Omental fat pad (tissue), 4 donors: Measurements from ENCODE around the gene IMP4. TPM values are rescaled to one million over a fixed set of nuclear protein-coding genes. Genes with fewer than 3 reads are reported as not detected.

Experiments used
- ATAC-seq: fragments of 150-250 bp; one replicate; pipeline ENCODE4 v1.9.1; 2016; ENCODE audit warnings: mild to moderate bottlenecking, moderate library complexity; ENCODE audit not compliant: low FRiP score
- DNase-seq: peaks from one replicate; pipeline ENCODE4 v3.0.0-alpha.2; 2019; ENCODE audit warnings: low spot score
- total RNA-seq, 4 donors: library from RNA; depleted of rRNA; stranded (reverse); fragments of >200 nt; gene quantifications; one replicate each; pipeline ENCODE4 v1.1.0, GENCODE V29; 2016
- TF ChIP-seq, protein P1 (sequence below), 3 donors: fragments of 450-650 bp; IDR thresholded peaks; one replicate each; pipeline ENCODE4 v1.5.1; 2016 to 2017; ENCODE audit warnings: antibody characterized with exemption in 3 of 3, mild to moderate bottlenecking in 3 of 3, moderate library complexity in 2 of 3

Gene IMP4
- total RNA-seq, 4 donors from 2014 or later, result 102 to 221 (median 130) TPM

DNA sequence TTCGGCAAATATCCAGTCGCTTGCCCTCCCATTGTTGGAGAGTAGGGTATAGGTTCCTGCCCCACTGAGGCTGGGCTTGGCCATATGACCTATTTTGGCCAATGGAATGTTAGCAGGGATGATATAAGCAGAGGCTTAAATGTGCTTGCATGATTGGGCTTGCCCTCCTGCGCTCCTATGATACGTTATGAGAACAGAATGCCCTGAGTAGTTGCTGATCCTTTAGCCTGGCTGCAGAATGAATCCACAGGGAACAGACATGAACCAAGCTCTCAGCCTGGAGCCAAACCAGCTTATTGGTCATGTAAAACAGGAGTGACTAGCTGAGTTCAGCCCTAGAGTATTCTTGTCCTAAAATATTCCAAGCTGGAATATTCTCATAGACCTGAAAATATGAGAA, 34.8 kb upstream of the IMP4 start:
- no peak for DNase-seq
- TF ChIP-seq, protein P1, sequence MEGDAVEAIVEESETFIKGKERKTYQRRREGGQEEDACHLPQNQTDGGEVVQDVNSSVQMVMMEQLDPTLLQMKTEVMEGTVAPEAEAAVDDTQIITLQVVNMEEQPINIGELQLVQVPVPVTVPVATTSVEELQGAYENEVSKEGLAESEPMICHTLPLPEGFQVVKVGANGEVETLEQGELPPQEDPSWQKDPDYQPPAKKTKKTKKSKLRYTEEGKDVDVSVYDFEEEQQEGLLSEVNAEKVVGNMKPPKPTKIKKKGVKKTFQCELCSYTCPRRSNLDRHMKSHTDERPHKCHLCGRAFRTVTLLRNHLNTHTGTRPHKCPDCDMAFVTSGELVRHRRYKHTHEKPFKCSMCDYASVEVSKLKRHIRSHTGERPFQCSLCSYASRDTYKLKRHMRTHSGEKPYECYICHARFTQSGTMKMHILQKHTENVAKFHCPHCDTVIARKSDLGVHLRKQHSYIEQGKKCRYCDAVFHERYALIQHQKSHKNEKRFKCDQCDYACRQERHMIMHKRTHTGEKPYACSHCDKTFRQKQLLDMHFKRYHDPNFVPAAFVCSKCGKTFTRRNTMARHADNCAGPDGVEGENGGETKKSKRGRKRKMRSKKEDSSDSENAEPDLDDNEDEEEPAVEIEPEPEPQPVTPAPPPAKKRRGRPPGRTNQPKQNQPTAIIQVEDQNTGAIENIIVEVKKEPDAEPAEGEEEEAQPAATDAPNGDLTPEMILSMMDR (IDR thresholded peaks at IDR 0.05), result no peak
- ATAC-seq, result no peak

DNA sequence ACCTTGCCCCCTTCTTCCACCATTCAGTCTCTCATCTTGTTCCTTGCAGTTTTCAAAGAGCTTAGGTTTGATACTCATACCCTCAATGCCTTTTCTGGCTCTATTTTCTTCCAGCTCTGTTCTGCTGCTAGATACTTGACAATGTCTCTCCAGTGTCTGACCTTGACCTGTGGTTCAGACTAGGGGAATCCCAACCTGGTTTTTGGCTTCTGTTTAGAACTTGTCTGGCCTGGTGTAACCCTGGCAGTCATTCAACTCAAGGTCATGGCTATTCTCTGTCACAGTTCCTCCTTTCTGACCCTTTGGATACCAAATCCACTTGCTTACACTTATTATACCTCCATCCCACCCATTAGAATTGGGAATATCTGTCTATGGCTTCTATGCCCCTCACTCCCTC, 31.8 kb upstream of the IMP4 start:
- ATAC-seq, result no peak
- TF ChIP-seq, protein P1 (IDR thresholded peaks at IDR 0.05), result no peak

DNA sequence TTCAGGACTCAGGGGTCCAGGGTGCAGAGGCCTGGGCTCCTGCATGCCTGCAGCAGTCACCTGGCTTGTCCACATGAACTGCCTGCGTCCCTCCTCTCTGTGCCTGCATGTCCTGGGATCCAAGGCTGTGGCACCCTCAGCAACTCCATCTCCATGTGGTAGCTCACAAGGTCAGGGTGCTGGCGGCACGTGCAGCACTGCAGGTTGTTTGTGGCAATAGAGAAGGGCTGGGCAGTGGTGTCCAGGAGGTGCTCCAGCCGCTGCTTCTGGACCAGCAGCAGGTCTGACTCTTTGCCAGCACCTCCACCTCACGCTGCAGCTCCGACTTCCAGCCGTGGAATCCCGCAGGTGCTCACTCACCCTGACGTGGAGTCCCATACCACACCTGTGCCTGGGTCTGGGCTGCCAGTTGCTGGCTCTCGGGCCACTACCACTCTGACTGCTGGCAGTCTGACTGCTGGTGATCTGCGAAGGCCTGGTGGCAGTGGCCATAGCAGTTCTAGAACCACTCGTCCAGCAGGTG, 28.8 kb upstream of the IMP4 start:
- TF ChIP-seq, protein P1 (IDR thresholded peaks at IDR 0.05), result no peak
- no peak for DNase-seq
- ATAC-seq, result no peak

More for the DNA sequence above, 31.8 kb upstream of the IMP4 start:
- no peak for DNase-seq

DNA sequence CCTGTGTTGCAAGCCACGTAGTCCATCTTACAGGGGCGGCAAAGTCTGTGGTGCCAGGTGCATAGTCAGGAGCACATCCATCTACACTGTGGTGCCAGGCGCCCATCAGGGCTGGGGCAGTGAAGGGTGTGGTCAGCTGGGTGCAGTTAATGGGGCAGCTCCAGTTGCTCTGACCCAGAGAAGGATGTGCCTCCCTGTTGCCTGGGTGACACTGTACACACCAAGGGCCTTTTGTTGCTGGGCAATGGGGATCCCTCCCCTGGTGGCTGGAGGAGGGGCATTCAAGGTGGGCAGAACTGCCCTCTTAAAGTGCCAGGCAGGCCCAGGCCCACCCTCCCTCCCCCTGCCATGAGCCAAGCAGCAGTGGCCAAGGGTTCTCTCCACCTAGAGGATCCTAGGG, 28.3 kb upstream of the IMP4 start:
- DNase-seq (no peak), ATAC-seq (no peak)
- TF ChIP-seq, protein P1 (IDR thresholded peaks at IDR 0.05), result no peak

DNA sequence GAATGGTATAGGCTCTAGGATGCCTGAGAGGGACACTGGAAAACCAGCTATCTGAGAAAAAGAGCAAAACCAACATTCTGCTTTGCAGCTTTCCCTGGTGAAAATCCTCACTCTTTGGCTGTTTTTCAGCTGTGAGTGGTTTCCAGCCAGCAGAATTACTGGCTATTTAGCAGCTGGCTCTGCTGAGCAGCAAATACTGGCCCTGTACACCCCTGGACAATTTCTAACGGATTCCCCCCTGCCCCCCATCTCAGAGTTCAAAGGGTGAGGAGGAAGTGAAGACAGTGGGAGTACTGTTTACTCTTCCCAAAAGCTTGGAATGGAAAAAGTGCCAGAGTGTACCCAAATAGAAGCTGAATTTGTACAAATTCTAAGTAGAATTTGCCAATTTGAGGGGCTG, 26.1 kb upstream of the IMP4 start:
- DNase-seq (no peak), ATAC-seq (no peak)
- TF ChIP-seq, protein P1 (IDR thresholded peaks at IDR 0.05), result no peak

DNA sequence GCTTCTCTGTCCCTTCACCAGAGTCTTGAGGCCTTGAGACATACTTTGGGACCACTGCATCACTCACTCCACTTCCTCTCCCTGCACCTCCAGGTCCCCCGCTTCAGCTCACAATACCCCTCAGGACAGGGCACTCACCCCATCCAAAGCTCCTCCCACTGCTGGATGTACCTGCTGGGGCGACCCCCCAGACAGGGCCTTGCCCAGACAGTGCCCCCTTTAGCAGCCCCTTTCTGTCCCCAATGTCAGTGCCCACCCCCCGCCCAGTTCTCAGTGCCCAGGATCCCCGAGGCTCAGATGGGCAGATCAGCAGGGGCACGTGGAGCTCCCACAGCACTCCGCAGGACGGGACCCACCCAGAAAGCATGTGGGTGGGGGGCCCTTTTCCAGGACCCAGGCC, 23.8 kb upstream of the IMP4 start:
- ATAC-seq (no peak), DNase-seq (no peak)
- TF ChIP-seq, protein P1 (IDR thresholded peaks at IDR 0.05), result no peak

DNA sequence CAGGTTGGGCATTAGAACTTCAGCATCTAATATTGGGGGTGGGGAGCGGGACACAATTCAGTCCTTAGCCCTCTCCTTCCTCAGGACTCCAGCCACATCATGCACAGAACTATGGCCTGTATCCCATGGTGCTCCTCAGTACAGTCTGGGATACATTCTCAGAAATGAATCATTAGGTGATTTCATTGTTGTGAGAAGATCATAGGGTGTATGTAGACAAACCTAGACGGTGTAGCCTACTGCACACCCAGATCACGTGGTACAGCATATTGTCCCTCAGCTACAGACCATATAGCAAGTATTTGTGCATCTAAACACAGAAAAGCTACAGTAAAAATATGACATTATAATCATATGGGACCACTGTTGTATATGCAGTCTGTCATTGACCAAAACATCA, 23.2 kb upstream of the IMP4 start:
- ATAC-seq (no peak), DNase-seq (no peak)
- TF ChIP-seq, protein P1 (IDR thresholded peaks at IDR 0.05), result no peak
